K562 (cell line): ENCODE data around the gene POU2F1. TPM values are rescaled to one million over a fixed set of nuclear protein-coding genes. Genes with fewer than 3 reads are reported as not detected.

Source experiments
- ATAC-seq: fragments of 200-7000 bp; cut with Tn5 transposase; 3 replicates; pipeline ENCODE4 v1.9.1; 2020; ENCODE audit warnings: moderate library complexity
- BruUV-seq: library from RNA; stranded (reverse); fragments of 400-500 nt; replicated peaks from 2 replicates; lab custom pipeline; 2021; lab: Mats Ljungman, UMichigan
- CTCF ChIA-PET: fragments of 300-600 bp; formaldehyde crosslinking; extraction: SDS; loops from one replicate; lab custom pipeline; 2021; ENCODE audit warnings: low intra/inter-chr PET ratio; lab: Yijun Ruan, JAX
- POLR2A ChIA-PET: fragments of 300-600, 350-650 bp; sonication (Branson Sonifier 250); formaldehyde crosslinking; extraction: SDS; loops from one replicate; lab custom pipeline; 2021; ENCODE audit warnings: antibody characterized with exemption, inconsistent platforms; lab: Yijun Ruan, JAX
- DNase-seq, 4 experiments: peaks; one replicate each; pipeline versions ENCODE4 v3.0.0 to v3.0.0-alpha.2; 2011 to 2018; ENCODE audit warnings: low spot score in 3 of 4, mixed read lengths in 3 of 4; ENCODE audit errors: extremely low read depth in 1 of 4
- FAIRE-seq: peaks from 2 replicates; lab custom pipeline; 2011; peaks lifted over from hg19 to GRCh38; lab: Jason Lieb, UNC
- H2AFZ ChIP-seq: 2 replicates; pipeline ENCODE4 v1.6.0; 2011; ENCODE audit warnings: low read depth, low read length, control low read depth, inconsistent platforms
- H3K27ac ChIP-seq: fragments of 200-600 bp; 3 replicates; pipeline ENCODE4 v1.8.0; 2011; ENCODE audit warnings: low read depth, mild to moderate bottlenecking, control low read depth, inconsistent platforms, low read length, moderate library complexity, mixed read lengths; ENCODE audit errors: extremely low read depth
- H3K27me3 ChIP-seq, 2 experiments: fragments of 300-600 bp in 1 of 2; 2 replicates in 1 of 2; 3 replicates in 1 of 2; pipeline versions ENCODE4 v1.6.0 to v1.8.0; 2011; ENCODE audit warnings: inconsistent platforms in 2 of 2, low read length in 2 of 2, mild to moderate bottlenecking in 1 of 2, mixed read lengths in 1 of 2, moderate library complexity in 1 of 2; ENCODE audit not compliant: control insufficient read depth in 2 of 2, insufficient read depth in 2 of 2
- H3K36me3 ChIP-seq: fragments of 300-600 bp; 3 replicates; pipeline ENCODE4 v1.8.0; 2011; ENCODE audit warnings: mild to moderate bottlenecking, low read length, inconsistent platforms; ENCODE audit not compliant: control insufficient read depth, insufficient read depth
- H3K4me1 ChIP-seq, 2 experiments: fragments of 200-600 bp in 1 of 2; replicated peaks in 1 of 2; 2 replicates in 1 of 2; 3 replicates in 1 of 2; pipeline versions ENCODE4 v1.5.1 to v1.8.0; 2011; ENCODE audit warnings: inconsistent platforms in 2 of 2, low read length in 2 of 2, mild to moderate bottlenecking in 1 of 2, mixed read lengths in 1 of 2, moderate library complexity in 1 of 2; ENCODE audit not compliant: control insufficient read depth in 2 of 2, insufficient read depth in 2 of 2
- H3K4me2 ChIP-seq: 2 replicates; pipeline ENCODE4 v1.6.1; 2011; ENCODE audit warnings: low read length, control low read depth, inconsistent platforms, mixed read lengths; ENCODE audit not compliant: insufficient read depth
- H3K4me3 ChIP-seq: fragments of 200-600 bp; sonication (generic), shearing (Covaris generic); 2 replicates; pipeline ENCODE4 v1.5.1; 2016; ENCODE audit warnings: control low read depth, inconsistent platforms
- H3K79me2 ChIP-seq: fragments of 200-600 bp; 3 replicates; pipeline ENCODE4 v1.8.0; 2011; ENCODE audit warnings: low read length, inconsistent platforms; ENCODE audit not compliant: control insufficient read depth, insufficient read depth
- H3K9ac ChIP-seq, 2 experiments: 2 replicates each; pipeline versions ENCODE4 v1.6.0 to v1.6.1; 2011; ENCODE audit warnings: low read depth in 2 of 2, low read length in 2 of 2, control low read depth in 1 of 2, inconsistent platforms in 1 of 2, mild to moderate bottlenecking in 1 of 2, mixed read lengths in 1 of 2; ENCODE audit not compliant: insufficient read depth in 1 of 2
- H3K9me1 ChIP-seq: one replicate; pipeline ENCODE4 v1.6.0; 2011; ENCODE audit warnings: inconsistent platforms, mild to moderate bottlenecking, low read length, moderate library complexity; ENCODE audit not compliant: control insufficient read depth, insufficient read depth
- H3K9me3 ChIP-seq: replicated peaks from 2 replicates; pipeline ENCODE4 v1.5.1; 2011; ENCODE audit warnings: low read depth, low read length, inconsistent platforms; ENCODE audit not compliant: control insufficient read depth, insufficient read depth
- H4K20me1 ChIP-seq: replicated peaks from 2 replicates; pipeline ENCODE4 v1.6.1; 2011; ENCODE audit warnings: low read length, inconsistent platforms, mixed read lengths; ENCODE audit not compliant: control insufficient read depth, insufficient read depth
- CREM ChIP-seq: IDR thresholded peaks from 2 replicates; pipeline ENCODE4 v1.6.1; 2014; ENCODE audit warnings: antibody characterized with exemption, low read depth
- MCM5 ChIP-seq: fragments of 450-650 bp; IDR thresholded peaks from 2 replicates; pipeline ENCODE4 v1.6.1; 2016; ENCODE audit warnings: low read depth
- NFXL1 ChIP-seq: fragments of 450-650 bp; formaldehyde crosslinking; IDR thresholded peaks from 2 replicates; pipeline ENCODE4 v1.4.0; 2021; ENCODE audit warnings: mild to moderate bottlenecking
- NR1H2 ChIP-seq: sonication (generic); formaldehyde crosslinking; IDR thresholded peaks from 2 replicates; pipeline ENCODE4 v1.4.0; 2020; ENCODE audit warnings: mild to moderate bottlenecking, missing genetic modification reagents
- POLR3A ChIP-seq: IDR thresholded peaks from 2 replicates; pipeline ENCODE4 v1.6.1; 2011; ENCODE audit warnings: borderline replicate concordance, mild to moderate bottlenecking, moderate library complexity; ENCODE audit not compliant: insufficient read length, insufficient read depth; ENCODE audit errors: extremely low read depth
- PYGO2 ChIP-seq: fragments of 450-650 bp; IDR thresholded peaks from 2 replicates; pipeline ENCODE4 v1.6.1; 2016; ENCODE audit warnings: mild to moderate bottlenecking, missing genetic modification characterization, moderate library complexity, missing compliant biosample characterization
- RBM22 ChIP-seq: fragments of 200-400 bp; formaldehyde crosslinking; IDR thresholded peaks from 2 replicates; pipeline ENCODE4 v1.6.1; 2018; ENCODE audit warnings: low read length, low read depth; ENCODE audit not compliant: poor library complexity, severe bottlenecking
- RBM34 ChIP-seq: fragments of 200-400 bp; formaldehyde crosslinking; IDR thresholded peaks from 2 replicates; pipeline ENCODE4 v1.6.1; 2018; ENCODE audit warnings: low read length, borderline replicate concordance; ENCODE audit not compliant: insufficient read depth
- SMAD4 ChIP-seq: fragments of 250-450 bp; sonication (Bioruptor Pico); conservative IDR thresholded peaks from 2 replicates; pipeline ENCODE4 v1.8.0; 2021; ENCODE audit warnings: inconsistent platforms, mild to moderate bottlenecking, moderate library complexity
- SNIP1 ChIP-seq: fragments of 450-650 bp; IDR thresholded peaks from 2 replicates; pipeline ENCODE4 v1.7.1; 2017; ENCODE audit warnings: low read depth, mild to moderate bottlenecking
- SP2 ChIP-seq: IDR thresholded peaks from 2 replicates; pipeline ENCODE4 v1.6.1; 2011; ENCODE audit warnings: mild to moderate bottlenecking, low read depth, low read length, moderate library complexity; ENCODE audit not compliant: poor library complexity, severe bottlenecking; ENCODE audit errors: extremely low read depth
- TBL1XR1 ChIP-seq, 2 experiments: IDR thresholded peaks; 2 replicates each; pipeline ENCODE4 v1.6.1; 2012; ENCODE audit warnings: improper control_type of control experiment in 2 of 2, low read length in 2 of 2, mild to moderate bottlenecking in 1 of 2
- TFAP4 ChIP-seq: sonication (generic); formaldehyde crosslinking; IDR thresholded peaks from 2 replicates; pipeline ENCODE4 v1.8.0; 2022; ENCODE audit warnings: missing genetic modification reagents, mild to moderate bottlenecking, moderate library complexity, borderline replicate concordance
- ZBTB12 ChIP-seq: fragments of 250-450 bp; sonication (Bioruptor Pico); IDR thresholded peaks from 2 replicates; pipeline ENCODE4 v1.4.0; 2020
- ZBTB17 ChIP-seq: fragments of 450-650 bp; formaldehyde crosslinking; IDR thresholded peaks from 2 replicates; pipeline ENCODE4 v1.4.0; 2020; ENCODE audit warnings: mild to moderate bottlenecking
- ZNF143 ChIP-seq: sonication (generic); formaldehyde crosslinking; IDR thresholded peaks from 2 replicates; pipeline ENCODE4 v1.9.0; 2022; ENCODE audit warnings: mild to moderate bottlenecking, missing genetic modification reagents
- WGBS: fragments of 100-300 bp; shearing (Covaris generic); methylation state at CpG from one replicate; pipeline ENCODE4 v1.1.6; 2016; ENCODE audit warnings: low coverage, mixed read lengths; ENCODE audit not compliant: insufficient coverage; ENCODE audit errors: missing lambda C conversion rate; 5-methylcytosine and 5-hydroxymethylcytosine counted together
- in situ Hi-C: fragments of 300-500 bp; cut with MboI; formaldehyde crosslinking; loops from 4 replicates; pipeline ENCODE4 v1.15.0; 2018; ENCODE audit warnings: inconsistent platforms, mixed read lengths
- intact Hi-C: fragments of 100-400 bp; cut with micrococcal nuclease; formaldehyde crosslinking; loops from 2 replicates; pipeline ENCODE4 v1.14.2; 2022
- polyA plus RNA-seq, 8 experiments: library from polyadenylated mRNA; depleted of rRNA in 4 of 8; stranded (reverse) in 5 of 8; unstranded in 3 of 8; fragments of >200 nt; fragmentation: Nextera tagmentation in 2 of 8; fragmentation: Illumina TruSeq in 1 of 8; extraction: Ambion mirVana in 2 of 8; extraction: Trizol in 1 of 8; gene quantifications; 2 replicates each; pipeline versions ENCODE4 v1.2.1 to v1.2.3, GENCODE V29; 2011 to 2014; ENCODE audit warnings: inconsistent platforms in 1 of 8, missing spikeins in 1 of 8
- total RNA-seq, 7 experiments: library from RNA; depleted of rRNA in 6 of 7; stranded (reverse); fragments of >200 nt in 6 of 7; fragmentation: Illumina TruSeq in 2 of 7; extraction: Trizol in 2 of 7; gene quantifications; 2 replicates each; pipeline versions ENCODE4 v1.2.1 to v1.2.3, GENCODE V29; 2011 to 2021; ENCODE audit warnings: low replicate concordance in 1 of 7
- TF ChIP-seq, protein P1 (sequence below): fragments of 250-450 bp; sonication (Bioruptor Pico); IDR thresholded peaks from 2 replicates; pipeline ENCODE4 v1.8.0; 2021; ENCODE audit warnings: moderate library complexity, mild to moderate bottlenecking, inconsistent platforms
- TF ChIP-seq, protein P2 (sequence below): fragments of 250-450 bp; sonication (Bioruptor Pico); IDR thresholded peaks from 2 replicates; pipeline ENCODE4 v1.8.0; 2021; ENCODE audit warnings: borderline replicate concordance, mild to moderate bottlenecking, moderate library complexity; ENCODE audit not compliant: poor library complexity, severe bottlenecking
- TF ChIP-seq, protein P3 (sequence below), 2 experiments: fragments of 200-800 bp in 1 of 2; sonication (Bioruptor generic) in 1 of 2; sonication (generic) in 1 of 2; formaldehyde crosslinking in 1 of 2; IDR thresholded peaks in 1 of 2; conservative IDR thresholded peaks in 1 of 2; 2 replicates each; pipeline versions ENCODE4 v1.5.0 to v1.6.1; 2016 to 2020; ENCODE audit warnings: missing compliant biosample characterization in 1 of 2, missing genetic modification characterization in 1 of 2, missing genetic modification reagents in 1 of 2

The POU2F1 gene
- total and polyA plus RNA-seq, 9 of the 15 experiments (the other 6 are each of a cell fraction or from before 2014, with no cell fraction given) = 2.6 to 22.3 (median 8.8) TPM

DNA sequence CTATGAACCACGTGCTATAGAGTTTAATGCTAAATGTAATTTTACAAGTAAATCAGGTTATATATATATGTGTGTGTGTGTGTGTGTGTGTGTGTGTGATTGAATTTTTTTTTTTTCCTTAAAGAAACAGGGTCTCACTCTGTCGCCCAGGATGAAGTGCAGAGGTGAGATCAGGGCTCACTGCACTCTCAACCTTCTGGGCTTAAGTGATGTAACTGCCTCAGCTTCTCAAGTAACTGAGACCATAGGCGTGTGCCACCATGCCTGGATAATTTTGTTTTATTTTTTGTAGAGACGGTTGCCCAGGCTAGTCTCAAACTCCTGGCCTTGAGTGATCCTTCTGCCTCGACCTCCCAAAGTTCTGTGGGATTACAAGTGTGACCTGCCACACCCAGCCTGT lies 26.3 kb downstream of the POU2F1 start:
- Histone ChIP-seq H3K4me2 (no peak overlapping the region), H3K4me3 (no peak overlapping the region), H3K79me2 (peaks cover 83% of the 10 kb centered on the region), H3K9ac (no peak overlapping the region), H2AFZ (no peak overlapping the region), H3K4me1 (peaks cover 15 to 25% of the 10 kb centered on the region in 2 experiments), H3K27me3 (no peaks in the 10 kb centered on the region), H4K20me1 (peaks cover 5% of the 10 kb centered on the region), H3K9me3 (no peaks in the 10 kb centered on the region), H3K9me1 (peaks cover 2% of the 10 kb centered on the region), H3K27ac (no peak overlapping the region), H3K36me3 (0 out of 3 replicates have a peak, but pooled peaks cover 2% of the 10 kb centered on the region)
- no TSS peak for BruUV-seq
- ATAC-seq (no peak; the same call in 2 of the 3 replicates), DNase-seq (no peak), FAIRE-seq (no peak)
- 51% methylated on average over 5 of the region's 5 CpGs for WGBS
- ChIA-PET POLR2A (interaction anchor here (0.6 to 1.0 kb wide), 5 partner anchors 10 to 60 kb away, joined by 4 to 6 read pairs (median 4); partner anchors contain the start of gene POU2F1), CTCF (no interaction called here)
- in situ Hi-C loops = no loop called here
- TF ChIP-seq ZBTB12 (CRISPR knock-in tag) (no peak), ZNF143 (no peak), RBM34 (no peak), NFXL1 (CRISPR knock-in tag) (no peak), TBL1XR1 (IDR thresholded peaks at IDR 0.05; ENCODE audit: low read length in 2 of 2) (no peak), TFAP4 (CRISPR knock-in tag) (no peak), ZBTB17 (CRISPR knock-in tag) (no peak), RBM22 (no peak), CREM (no peak), SMAD4 (CRISPR knock-in tag) (no peak), MCM5 (no peak), NR1H2 (CRISPR knock-in tag) (no peak), POLR3A (no peak), SP2 (no peak), SNIP1 (no peak), PYGO2 (tag) (no peak)
- TF ChIP-seq, protein P1, sequence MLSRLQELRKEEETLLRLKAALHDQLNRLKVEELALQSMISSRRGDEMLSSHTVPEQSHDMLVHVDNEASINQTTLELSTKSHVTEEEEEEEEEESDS (CRISPR knock-in tag) = no peak
- TF ChIP-seq, protein P2, sequence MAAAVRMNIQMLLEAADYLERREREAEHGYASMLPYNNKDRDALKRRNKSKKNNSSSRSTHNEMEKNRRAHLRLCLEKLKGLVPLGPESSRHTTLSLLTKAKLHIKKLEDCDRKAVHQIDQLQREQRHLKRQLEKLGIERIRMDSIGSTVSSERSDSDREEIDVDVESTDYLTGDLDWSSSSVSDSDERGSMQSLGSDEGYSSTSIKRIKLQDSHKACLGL (CRISPR knock-in tag) = no peak
- TF ChIP-seq, protein P3, sequence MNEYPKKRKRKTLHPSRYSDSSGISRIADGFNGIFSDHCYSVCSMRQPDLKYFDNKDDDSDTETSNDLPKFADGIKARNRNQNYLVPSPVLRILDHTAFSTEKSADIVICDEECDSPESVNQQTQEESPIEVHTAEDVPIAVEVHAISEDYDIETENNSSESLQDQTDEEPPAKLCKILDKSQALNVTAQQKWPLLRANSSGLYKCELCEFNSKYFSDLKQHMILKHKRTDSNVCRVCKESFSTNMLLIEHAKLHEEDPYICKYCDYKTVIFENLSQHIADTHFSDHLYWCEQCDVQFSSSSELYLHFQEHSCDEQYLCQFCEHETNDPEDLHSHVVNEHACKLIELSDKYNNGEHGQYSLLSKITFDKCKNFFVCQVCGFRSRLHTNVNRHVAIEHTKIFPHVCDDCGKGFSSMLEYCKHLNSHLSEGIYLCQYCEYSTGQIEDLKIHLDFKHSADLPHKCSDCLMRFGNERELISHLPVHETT (CRISPR knock-in tag; conservative IDR thresholded peaks at IDR 0.05 in 1 of 2, IDR thresholded peaks at IDR 0.05 in 1 of 2) = no peak
- intact Hi-C loops = no loop called here
